HEK293T (cell line): ENCODE data around the gene SLC6A13.
"Not testable (repeated sequence)": the region's sequence is repeated elsewhere in the genome, so short reads cannot be mapped to it uniquely, and the experiment has no call there.

Experiments
- CTCF ChIA-PET: fragments of 350-600 bp; formaldehyde crosslinking; extraction: SDS; loops from one replicate; lab custom pipeline; 2021; ENCODE audit warnings: antibody characterized with exemption, inconsistent platforms; lab: Yijun Ruan, JAX
- POLR2A ChIA-PET: fragments of 350-600 bp; formaldehyde crosslinking; extraction: SDS; loops from one replicate; lab custom pipeline; 2020; ENCODE audit warnings: antibody characterized with exemption, inconsistent platforms; lab: Yijun Ruan, JAX
- DNase-seq: peaks from one replicate; pipeline ENCODE4 v3.0.0; 2012; ENCODE audit warnings: mixed read lengths; ENCODE audit errors: extremely low spot score
- ARNT ChIP-seq: fragments of 450-650 bp; IDR thresholded peaks from 2 replicates; pipeline ENCODE4 v1.6.1; 2017; ENCODE audit warnings: mild to moderate bottlenecking
- BHLHE40 ChIP-seq: fragments of 450-650 bp; IDR thresholded peaks from 2 replicates; pipeline ENCODE4 v1.6.1; 2016; ENCODE audit warnings: mild to moderate bottlenecking, moderate library complexity, borderline replicate concordance
- CTBP1 ChIP-seq: fragments of 450-650 bp; IDR thresholded peaks from 2 replicates; pipeline ENCODE4 v1.6.1; 2016; ENCODE audit warnings: borderline replicate concordance
- ELF4 ChIP-seq: fragments of 450-650 bp; IDR thresholded peaks from 2 replicates; pipeline ENCODE4 v1.6.1; 2017; ENCODE audit warnings: antibody characterized with exemption
- FOXA1 ChIP-seq: fragments of 450-650 bp; IDR thresholded peaks from 2 replicates; pipeline ENCODE4 v1.6.1; 2016; ENCODE audit warnings: mild to moderate bottlenecking
- FOXK2 ChIP-seq: fragments of 450-650 bp; IDR thresholded peaks from 2 replicates; pipeline ENCODE4 v1.6.1; 2016; ENCODE audit warnings: mild to moderate bottlenecking
- FOXM1 ChIP-seq: fragments of 450-650 bp; IDR thresholded peaks from 2 replicates; pipeline ENCODE4 v1.6.1; 2017; ENCODE audit warnings: mild to moderate bottlenecking, borderline replicate concordance
- HDGF ChIP-seq: fragments of 450-650 bp; IDR thresholded peaks from 2 replicates; pipeline ENCODE4 v1.6.1; 2017; ENCODE audit warnings: antibody characterized with exemption, borderline replicate concordance
- L3MBTL2 ChIP-seq: fragments of 450-650 bp; conservative IDR thresholded peaks from 2 replicates; pipeline ENCODE4 v1.6.1; 2016; ENCODE audit warnings: mild to moderate bottlenecking
- LEF1 ChIP-seq: fragments of 450-650 bp; IDR thresholded peaks from 2 replicates; pipeline ENCODE4 v1.6.1; 2017; ENCODE audit warnings: mild to moderate bottlenecking, borderline replicate concordance
- NFRKB ChIP-seq: fragments of 450-650 bp; IDR thresholded peaks from 2 replicates; pipeline ENCODE4 v1.6.1; 2016; ENCODE audit warnings: mild to moderate bottlenecking, moderate library complexity
- PKNOX1 ChIP-seq: fragments of 450-650 bp; IDR thresholded peaks from 2 replicates; pipeline ENCODE4 v1.6.1; 2016
- SP1 ChIP-seq: fragments of 450-650 bp; IDR thresholded peaks from 2 replicates; pipeline ENCODE4 v1.6.1; 2017
- SUZ12 ChIP-seq: fragments of 450-650 bp; IDR thresholded peaks from 2 replicates; pipeline ENCODE4 v1.6.1; 2016; ENCODE audit warnings: mild to moderate bottlenecking
- TARDBP ChIP-seq: fragments of 450-650 bp; IDR thresholded peaks from 2 replicates; pipeline ENCODE4 v1.6.1; 2016
- ZNF384 ChIP-seq: fragments of 450-650 bp; IDR thresholded peaks from 2 replicates; pipeline ENCODE4 v1.6.1; 2016

SLC6A13 gene

GRCh38 chr12:262817-263216 lies at the start of gene SLC6A13:
TSS of gene SLC6A13 (minus strand) at chr12:262836. CDS start at chr12:260052, 2,784 bp downstream.
- POLR2A ChIA-PET = no interaction called here
- CTCF ChIA-PET = interaction anchor here (0.5 kb wide), 1 partner anchor 18 kb away, joined by 3 read pairs; no protein-coding TSS in a partner anchor
- DNase-seq = no peak
- TF ChIP-seq HDGF (no peak), ZNF384 (no peak)

- POLR2A ChIA-PET = no interaction called here
- DNase-seq = no peak
- CTCF ChIA-PET = no interaction called here
- TF ChIP-seq SUZ12 (no peak), TARDBP (no peak), NFRKB (no peak), FOXA1 (no peak), L3MBTL2 (no peak), ZNF384 (no peak), HDGF (no peak), ELF4 (no peak), CTBP1 (no peak), FOXK2 (no peak), PKNOX1 (no peak), FOXM1 (no peak), LEF1 (no peak), BHLHE40 (no peak), SP1 (no peak), ARNT (no peak)
These were observed 45.9 kb upstream of the SLC6A13 start for GRCh38 chr12:308511-308910.

- TF ChIP-seq LEF1 (no peak), SP1 (no peak), ZNF384 (no peak)
- no peak for DNase-seq
- CTCF ChIA-PET = no interaction called here
- POLR2A ChIA-PET = no interaction called here
These were observed 44.8 kb upstream of the SLC6A13 start for GRCh38 chr12:307406-307805.

GRCh38 chr12:304805-305204 lies 42.2 kb upstream of the SLC6A13 start:
- ChIA-PET CTCF (no interaction called here), POLR2A (no interaction called here)
- DNase-seq = no peak
- no peak for TF ChIP-seq SUZ12
- no peak for TF ChIP-seq CTBP1
- no peak for TF ChIP-seq ARNT
- TF ChIP-seq ELF4 = no peak
- TF ChIP-seq SP1 = no peak
- TF ChIP-seq ZNF384 = no peak
- TF ChIP-seq NFRKB = no peak
- TF ChIP-seq PKNOX1 = no peak
- no peak for TF ChIP-seq LEF1
- TF ChIP-seq HDGF = no peak
- TF ChIP-seq FOXA1 = no peak
- TF ChIP-seq FOXK2 = no peak
- TF ChIP-seq FOXM1 = no peak
- TF ChIP-seq BHLHE40 = no peak
- no peak for TF ChIP-seq TARDBP
- TF ChIP-seq L3MBTL2 = no peak

- POLR2A ChIA-PET, DNase-seq, CTCF ChIA-PET: not testable (repeated sequence)
These were observed 40.1 kb upstream of the SLC6A13 start for GRCh38 chr12:302766-303165.

- CTCF ChIA-PET, DNase-seq, POLR2A ChIA-PET: not testable (repeated sequence)
These were observed 37.5 kb upstream of the SLC6A13 start for GRCh38 chr12:300166-300565.

- CTCF ChIA-PET, POLR2A ChIA-PET, DNase-seq: not testable (repeated sequence)
These were observed 36.9 kb upstream of the SLC6A13 start for GRCh38 chr12:299511-299910.

GRCh38 chr12:298059-298458 lies 35.4 kb upstream of the SLC6A13 start:
- DNase-seq, CTCF ChIA-PET, POLR2A ChIA-PET: not testable (repeated sequence)

GRCh38 chr12:295132-295531 lies 32.5 kb upstream of the SLC6A13 start:
- no peak for TF ChIP-seq LEF1
- POLR2A ChIA-PET = no interaction called here
- CTCF ChIA-PET = interaction anchor here (0.6 kb wide), 1 partner anchor 1918 kb away, joined by 3 read pairs; no protein-coding TSS in a partner anchor
- DNase-seq = no peak
